ENCODE measurements around the gene MOGAT2.

The MOGAT2 gene

DNA sequence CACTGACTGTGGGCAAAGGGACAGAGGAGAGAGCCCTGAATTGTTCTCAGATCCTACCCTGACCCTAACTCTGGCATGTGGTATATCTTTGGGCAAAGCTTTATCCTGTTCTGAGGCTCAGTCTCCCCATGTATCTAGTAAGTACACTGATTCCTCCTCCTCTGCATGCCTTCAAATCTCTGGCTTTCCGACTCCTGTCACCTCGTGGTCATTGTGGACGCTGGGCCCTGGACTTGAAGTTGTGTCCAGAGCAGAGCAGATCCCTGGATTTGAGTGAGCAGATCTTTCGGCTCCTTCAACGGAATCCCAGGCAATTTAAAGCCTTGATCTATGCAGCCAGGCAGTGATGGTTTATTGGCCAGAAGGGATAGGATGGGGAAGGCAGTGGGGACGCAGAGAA lies 3.0 kb downstream of the MOGAT2 start:
- Histone ChIP-seq H3K9me3 (ENCODE audit: control insufficient read depth in 2 of 2, low read length in 2 of 2) (no peaks in the 10 kb centered on the region), H3K4me3 (ENCODE audit: low read length in 2 of 2) (no peak overlapping the region), H3K27me3 (ENCODE audit: control insufficient read depth in 1 of 2, insufficient read depth in 2 of 2, low read length in 2 of 2) (no peaks in the 10 kb centered on the region), H3K36me3 (ENCODE audit: control insufficient read depth in 2 of 2, insufficient read depth in 2 of 2, low read length in 2 of 2) (no peaks in the 10 kb centered on the region), H3K4me1 (ENCODE audit: control insufficient read depth, insufficient read depth, low read length) (no peaks in the 10 kb centered on the region), H3K9ac (ENCODE audit: low read length in 2 of 2) (no peak overlapping the region), H3K27ac (ENCODE audit: low read length) (no peak overlapping the region)

DNA sequence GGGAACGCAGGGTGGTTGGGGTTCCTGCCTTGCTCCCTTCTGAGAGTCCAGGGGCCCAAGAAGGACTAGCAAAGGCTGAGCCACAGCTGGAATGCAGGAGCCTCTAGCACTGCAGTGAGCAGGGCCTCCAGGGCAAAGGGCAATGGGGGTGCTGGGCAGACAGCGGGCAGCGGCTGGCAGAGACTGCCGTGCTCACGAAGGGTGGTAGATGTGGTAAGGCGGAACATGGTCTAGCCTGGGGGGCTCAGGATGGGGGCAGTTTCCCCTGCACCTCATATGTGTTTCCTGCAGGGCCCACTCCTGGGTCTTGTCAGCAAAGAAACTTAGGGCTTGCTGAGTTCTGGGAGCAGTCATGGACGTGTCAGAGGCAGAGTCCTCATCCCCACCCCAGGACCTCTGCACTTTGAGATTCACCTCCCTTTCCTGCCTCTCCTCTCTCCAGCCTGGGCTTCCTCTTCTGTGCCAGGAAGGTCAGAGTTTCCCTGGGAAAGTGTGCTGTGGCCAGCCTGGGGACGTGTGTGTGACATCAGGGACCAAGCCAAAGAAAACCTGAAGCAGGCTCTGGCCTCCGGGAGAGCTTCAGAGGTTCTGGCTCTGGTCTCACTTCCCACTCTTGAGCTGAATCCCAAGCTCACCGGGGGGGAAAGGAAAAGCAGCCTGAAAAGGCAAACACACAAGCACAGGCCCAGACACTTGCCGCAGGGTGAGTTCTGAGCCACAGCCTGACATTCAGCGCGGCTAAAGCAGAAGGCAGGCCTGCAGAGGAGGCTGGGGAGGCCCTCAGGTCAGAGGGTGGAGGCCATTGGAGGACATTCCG lies 4.4 kb downstream of the MOGAT2 start:
- H3K27me3 ChIP-seq (ENCODE audit: control insufficient read depth in 1 of 2, insufficient read depth in 2 of 2, low read length in 2 of 2), result no peaks in the 10 kb centered on the region

DNA sequence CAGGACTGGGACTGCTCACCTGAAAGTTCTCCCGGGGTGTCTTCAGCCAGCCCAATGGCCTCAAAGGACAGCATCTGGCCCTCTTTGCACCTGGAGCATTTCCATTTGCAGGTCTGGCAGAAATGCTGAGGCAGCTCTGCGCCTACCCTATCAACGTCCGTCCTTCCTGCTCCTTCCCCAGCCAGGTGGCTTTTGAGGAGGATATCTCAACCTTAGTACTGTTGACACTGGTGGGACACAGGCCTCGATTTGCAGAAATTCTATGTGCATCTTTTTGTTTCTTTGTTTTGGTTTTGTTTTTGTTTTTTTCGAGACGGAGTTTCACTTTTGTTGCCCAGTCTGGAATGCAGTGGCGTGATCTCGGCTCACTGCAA lies 5.0 kb downstream of the MOGAT2 start:
- H3K9ac ChIP-seq (ENCODE audit: low read length in 2 of 2), result no peak overlapping the region
- no peaks in the 10 kb centered on the region for H3K36me3 ChIP-seq (ENCODE audit: control insufficient read depth in 2 of 2, insufficient read depth in 2 of 2, low read length in 2 of 2)
- H3K4me1 ChIP-seq (ENCODE audit: control insufficient read depth, insufficient read depth, low read length), result no peaks in the 10 kb centered on the region
- H3K9me3 ChIP-seq (ENCODE audit: control insufficient read depth in 2 of 2, low read length in 2 of 2), result no peaks in the 10 kb centered on the region
- H3K27ac ChIP-seq (ENCODE audit: low read length), result no peak overlapping the region
- no peaks in the 10 kb centered on the region for H3K27me3 ChIP-seq (ENCODE audit: control insufficient read depth in 1 of 2, insufficient read depth in 2 of 2, low read length in 2 of 2)
- no peak overlapping the region for H3K4me3 ChIP-seq (ENCODE audit: low read length in 2 of 2)

More for the DNA sequence above, 4.4 kb downstream of the MOGAT2 start:
- no peak overlapping the region for H3K27ac ChIP-seq (ENCODE audit: low read length)
- H3K9ac ChIP-seq (ENCODE audit: low read length in 2 of 2), result no peak overlapping the region
- no peak overlapping the region for H3K4me3 ChIP-seq (ENCODE audit: low read length in 2 of 2)
- H3K36me3 ChIP-seq (ENCODE audit: control insufficient read depth in 2 of 2, insufficient read depth in 2 of 2, low read length in 2 of 2), result no peaks in the 10 kb centered on the region
- H3K4me1 ChIP-seq (ENCODE audit: control insufficient read depth, insufficient read depth, low read length), result no peaks in the 10 kb centered on the region
- H3K9me3 ChIP-seq (ENCODE audit: control insufficient read depth in 2 of 2, low read length in 2 of 2), result no peaks in the 10 kb centered on the region

DNA sequence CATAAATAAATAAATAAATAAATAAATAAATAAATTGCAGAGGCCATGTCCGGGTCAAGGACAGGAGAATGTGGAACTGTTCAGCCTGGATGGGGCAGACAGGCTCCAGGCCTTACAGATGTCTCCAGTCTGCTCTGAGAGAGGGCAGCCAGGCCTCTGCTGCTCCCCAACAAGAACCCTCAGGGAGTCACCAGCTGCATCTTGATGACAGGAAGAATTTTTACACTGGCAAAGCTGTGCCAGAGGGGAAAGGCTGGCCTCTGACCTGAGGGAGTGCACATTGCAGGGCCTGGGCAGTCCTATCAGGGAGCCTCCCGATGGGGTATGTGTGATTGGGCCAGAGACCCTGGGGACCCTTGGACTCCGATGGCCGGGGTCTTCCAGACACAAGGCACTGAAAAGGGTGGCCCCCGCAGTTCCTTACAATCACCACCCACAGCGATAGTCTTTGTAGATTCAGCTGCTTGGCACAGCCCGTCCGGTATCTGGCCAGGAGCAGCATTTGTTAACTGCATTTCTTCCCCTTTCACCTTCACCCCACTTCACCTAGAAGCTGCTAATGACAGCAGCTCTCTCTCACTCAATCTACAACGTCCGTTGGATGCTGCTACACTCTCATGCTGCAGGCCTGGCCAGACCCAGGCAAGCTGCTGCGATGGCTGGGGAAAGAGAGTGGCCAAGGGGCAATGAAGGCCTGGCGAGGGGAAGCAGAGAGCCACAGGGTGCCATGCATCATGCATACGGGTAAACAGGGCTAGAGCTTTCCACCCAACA lies 8.1 kb downstream of the MOGAT2 start:
- Histone ChIP-seq H3K4me3 (ENCODE audit: low read length in 2 of 2) (no peak overlapping the region), H3K27me3 (ENCODE audit: control insufficient read depth in 1 of 2, insufficient read depth in 2 of 2, low read length in 2 of 2) (no peaks in the 10 kb centered on the region), H3K9me3 (ENCODE audit: control insufficient read depth in 2 of 2, low read length in 2 of 2) (no peaks in the 10 kb centered on the region), H3K4me1 (ENCODE audit: control insufficient read depth, insufficient read depth, low read length) (no peaks in the 10 kb centered on the region), H3K9ac (ENCODE audit: low read length in 2 of 2) (no peak overlapping the region), H3K36me3 (ENCODE audit: control insufficient read depth in 2 of 2, insufficient read depth in 2 of 2, low read length in 2 of 2) (no peaks in the 10 kb centered on the region), H3K27ac (ENCODE audit: low read length) (no peak overlapping the region)

DNA sequence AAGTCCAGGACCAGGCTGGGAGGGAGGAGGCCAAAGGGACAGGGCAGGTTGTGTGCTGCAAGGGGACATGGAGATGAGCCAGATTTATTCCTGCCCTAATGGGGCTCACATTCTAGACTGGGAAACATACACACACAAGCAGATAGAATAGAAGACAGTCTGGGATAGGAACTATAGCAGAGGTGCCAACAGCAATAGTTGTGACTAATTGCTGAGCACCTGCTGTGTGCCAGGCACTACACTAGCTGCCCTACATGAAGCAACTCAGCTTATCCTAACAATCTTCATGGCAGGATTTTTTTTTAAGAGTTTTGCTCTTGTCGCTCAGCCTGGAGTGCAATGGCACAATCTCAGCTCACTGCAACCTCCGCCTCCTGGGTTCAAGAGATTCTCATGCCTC lies 11.4 kb downstream of the MOGAT2 start:
- no peak overlapping the region for H3K9ac ChIP-seq (ENCODE audit: low read length in 2 of 2)
- no peak overlapping the region for H3K4me3 ChIP-seq (ENCODE audit: low read length in 2 of 2)
- H3K9me3 ChIP-seq (ENCODE audit: control insufficient read depth in 2 of 2, low read length in 2 of 2), result no peaks in the 10 kb centered on the region
- H3K36me3 ChIP-seq (ENCODE audit: control insufficient read depth in 2 of 2, insufficient read depth in 2 of 2, low read length in 2 of 2), result no peaks in the 10 kb centered on the region
- H3K27ac ChIP-seq (ENCODE audit: low read length), result no peak overlapping the region
- H3K27me3 ChIP-seq (ENCODE audit: control insufficient read depth in 1 of 2, insufficient read depth in 2 of 2, low read length in 2 of 2), result no peaks in the 10 kb centered on the region
- H3K4me1 ChIP-seq (ENCODE audit: control insufficient read depth, insufficient read depth, low read length), result peaks cover 8% of the 10 kb centered on the region

DNA sequence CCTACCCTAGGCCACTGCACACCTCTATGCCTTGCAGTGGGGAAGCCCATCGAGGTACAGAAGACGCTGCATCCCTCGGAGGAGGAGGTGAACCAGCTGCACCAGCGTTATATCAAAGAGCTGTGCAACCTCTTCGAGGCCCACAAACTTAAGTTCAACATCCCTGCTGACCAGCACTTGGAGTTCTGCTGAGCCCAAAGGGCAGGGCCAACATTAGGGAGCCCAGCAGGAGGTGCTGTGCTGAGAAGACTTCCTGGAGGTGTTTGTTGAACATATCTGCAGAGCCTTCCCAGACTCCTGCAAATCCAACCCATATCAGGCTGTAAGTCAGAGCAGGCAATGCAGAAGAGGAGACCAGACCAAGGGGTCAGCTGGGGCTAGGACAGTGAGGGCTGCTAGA lies 13.5 kb downstream of the MOGAT2 start:
- H3K4me1 ChIP-seq (ENCODE audit: control insufficient read depth, insufficient read depth, low read length), result peaks cover 10% of the 10 kb centered on the region
- no peak overlapping the region for H3K4me3 ChIP-seq (ENCODE audit: low read length in 2 of 2)
- H3K9me3 ChIP-seq (ENCODE audit: control insufficient read depth in 2 of 2, low read length in 2 of 2), result no peaks in the 10 kb centered on the region
- H3K9ac ChIP-seq (ENCODE audit: low read length in 2 of 2), result no peak overlapping the region
- H3K27me3 ChIP-seq (ENCODE audit: control insufficient read depth in 1 of 2, insufficient read depth in 2 of 2, low read length in 2 of 2), result no peaks in the 10 kb centered on the region
- H3K27ac ChIP-seq (ENCODE audit: low read length), result no peak overlapping the region
- no peaks in the 10 kb centered on the region for H3K36me3 ChIP-seq (ENCODE audit: control insufficient read depth in 2 of 2, insufficient read depth in 2 of 2, low read length in 2 of 2)

DNA sequence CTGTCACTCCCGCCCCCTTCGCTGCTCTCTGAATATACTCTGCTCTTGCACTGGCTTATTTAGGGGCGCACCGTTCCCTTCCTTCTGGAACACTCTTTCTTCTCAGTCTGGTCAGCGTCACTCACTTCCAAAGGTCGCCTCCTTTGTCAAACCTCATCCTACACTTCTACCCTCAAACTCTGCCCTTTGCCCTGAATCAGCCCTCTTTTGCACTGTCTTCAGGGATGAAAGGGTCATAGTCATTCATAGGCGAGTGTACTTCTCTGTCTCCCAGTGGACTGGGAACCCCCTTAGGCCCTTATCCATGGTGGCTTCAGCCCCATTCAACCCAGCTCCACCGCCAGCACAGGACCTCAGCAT lies 15.4 kb downstream of the MOGAT2 start:
- Histone ChIP-seq H3K4me1 (ENCODE audit: control insufficient read depth, insufficient read depth, low read length) (peaks cover 10% of the 10 kb centered on the region), H3K27me3 (ENCODE audit: control insufficient read depth in 1 of 2, insufficient read depth in 2 of 2, low read length in 2 of 2) (no peaks in the 10 kb centered on the region), H3K4me3 (ENCODE audit: low read length in 2 of 2) (no peak overlapping the region), H3K9me3 (ENCODE audit: control insufficient read depth in 2 of 2, low read length in 2 of 2) (no peaks in the 10 kb centered on the region), H3K9ac (ENCODE audit: low read length in 2 of 2) (no peak overlapping the region), H3K36me3 (ENCODE audit: control insufficient read depth in 2 of 2, insufficient read depth in 2 of 2, low read length in 2 of 2) (no peaks in the 10 kb centered on the region), H3K27ac (ENCODE audit: low read length) (no peak overlapping the region)

DNA sequence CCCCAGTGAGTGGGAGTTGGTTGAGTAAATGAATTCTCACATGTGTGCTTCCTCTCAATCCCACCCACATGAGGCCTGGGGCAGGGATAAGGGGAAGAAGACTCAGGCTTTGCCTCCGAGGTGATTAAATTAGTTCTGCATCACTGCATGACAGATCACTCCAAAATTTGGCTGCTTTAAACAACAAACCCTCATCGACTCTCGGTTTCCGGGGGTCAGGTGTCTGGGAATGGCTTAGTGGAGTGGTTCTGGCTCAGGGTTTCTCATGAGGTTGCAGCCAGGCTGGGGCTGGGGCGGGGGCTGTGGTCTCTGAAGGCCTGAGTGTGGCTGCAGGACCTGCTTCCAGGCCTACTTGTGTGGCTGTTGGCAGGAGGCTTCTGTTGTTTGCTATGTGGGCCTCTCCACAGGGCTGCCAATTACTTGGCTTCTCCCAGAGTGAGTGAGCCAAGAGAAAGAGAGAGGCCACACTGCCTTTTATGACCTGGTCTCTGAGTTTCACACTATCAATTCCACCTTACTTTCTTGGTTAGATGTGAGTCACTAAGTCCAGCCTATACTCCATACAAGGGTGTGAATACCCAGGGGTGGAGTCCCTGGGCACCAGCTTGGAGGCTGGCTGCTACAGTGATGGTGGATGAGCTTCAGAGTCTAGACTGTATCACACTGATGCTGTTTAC lies 15.9 kb downstream of the MOGAT2 start:
- H3K9ac ChIP-seq (ENCODE audit: low read length in 2 of 2), result no peak overlapping the region
- no peak overlapping the region for H3K27ac ChIP-seq (ENCODE audit: low read length)
- H3K4me1 ChIP-seq (ENCODE audit: control insufficient read depth, insufficient read depth, low read length), result peaks cover 10% of the 10 kb centered on the region
- H3K36me3 ChIP-seq (ENCODE audit: control insufficient read depth in 2 of 2, insufficient read depth in 2 of 2, low read length in 2 of 2), result no peaks in the 10 kb centered on the region
- H3K4me3 ChIP-seq (ENCODE audit: low read length in 2 of 2), result no peak overlapping the region
- H3K9me3 ChIP-seq (ENCODE audit: control insufficient read depth in 2 of 2, low read length in 2 of 2), result no peaks in the 10 kb centered on the region
- H3K27me3 ChIP-seq (ENCODE audit: control insufficient read depth in 1 of 2, insufficient read depth in 2 of 2, low read length in 2 of 2), result no peaks in the 10 kb centered on the region

DNA sequence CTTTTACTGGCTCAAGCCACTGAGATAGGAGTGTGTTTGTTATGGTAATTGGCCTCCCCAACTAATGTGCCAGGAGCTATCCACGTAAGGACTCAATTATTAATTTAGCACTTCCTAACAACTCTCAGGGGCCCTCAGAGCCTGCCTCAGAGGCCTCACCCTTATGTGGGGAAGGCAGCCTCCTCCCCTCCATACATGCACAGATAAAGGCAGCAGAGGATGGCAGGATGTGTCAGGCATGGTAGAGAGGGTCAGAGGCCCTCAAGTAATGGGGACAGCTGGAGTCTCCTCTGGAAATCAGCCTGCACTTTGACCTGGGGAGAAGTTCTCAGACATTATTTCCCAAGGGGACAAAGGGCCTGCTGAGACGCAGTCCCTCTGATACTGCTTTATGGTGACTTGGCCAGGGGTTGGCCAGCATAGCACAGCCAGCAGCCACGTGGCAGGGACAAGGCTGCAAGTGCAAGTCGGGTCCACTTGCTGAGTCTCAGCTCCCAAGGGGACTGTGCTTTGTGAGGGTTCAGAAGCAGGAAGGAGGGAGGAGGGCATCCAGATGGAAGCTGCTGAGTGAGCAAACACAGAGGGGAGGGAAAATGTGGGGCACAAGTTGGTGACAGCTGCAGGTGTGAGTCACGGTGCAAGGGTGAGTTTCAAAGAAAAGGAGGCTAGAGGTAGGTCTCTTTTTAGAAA lies 17.0 kb downstream of the MOGAT2 start:
- Histone ChIP-seq H3K9me3 (ENCODE audit: control insufficient read depth in 2 of 2, low read length in 2 of 2) (no peaks in the 10 kb centered on the region), H3K27ac (ENCODE audit: low read length) (no peak overlapping the region), H3K9ac (ENCODE audit: low read length in 2 of 2) (no peak overlapping the region), H3K4me1 (ENCODE audit: control insufficient read depth, insufficient read depth, low read length) (peaks cover 10% of the 10 kb centered on the region), H3K4me3 (ENCODE audit: low read length in 2 of 2) (no peak overlapping the region), H3K27me3 (ENCODE audit: control insufficient read depth in 1 of 2, insufficient read depth in 2 of 2, low read length in 2 of 2) (no peaks in the 10 kb centered on the region), H3K36me3 (ENCODE audit: control insufficient read depth in 2 of 2, insufficient read depth in 2 of 2, low read length in 2 of 2) (no peaks in the 10 kb centered on the region)

DNA sequence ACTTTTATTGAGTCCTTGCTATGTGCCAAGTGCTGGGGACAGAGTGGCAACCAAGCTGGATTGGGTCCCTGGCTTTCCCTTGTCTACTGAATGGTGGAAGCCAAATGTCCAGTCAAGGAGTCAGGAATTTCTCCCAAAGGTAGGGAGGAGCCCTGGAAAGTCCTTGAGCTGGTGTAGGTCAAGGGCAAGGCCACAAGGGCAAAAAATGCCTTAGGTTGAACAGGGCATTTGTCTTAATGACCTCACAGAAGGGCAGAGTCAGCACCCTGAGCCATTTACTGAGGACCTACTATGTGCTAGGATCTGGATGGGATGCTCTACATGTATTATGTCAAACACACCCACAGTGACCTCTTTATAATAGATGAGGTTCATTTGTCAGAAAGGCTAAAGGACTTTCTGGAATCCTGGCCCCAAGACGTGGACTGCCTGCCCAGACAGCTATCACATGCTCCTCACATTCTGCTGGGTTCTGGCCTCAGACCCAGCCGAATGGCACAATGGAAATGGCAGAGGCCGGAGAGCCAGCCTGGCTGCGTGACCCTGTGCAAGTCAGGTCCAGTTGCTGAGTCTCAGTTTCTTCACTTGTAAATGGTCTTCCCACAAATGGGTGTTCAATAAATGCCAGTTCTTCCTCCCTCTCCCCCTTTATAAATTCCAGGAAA lies 17.7 kb downstream of the MOGAT2 start:
- Histone ChIP-seq H3K4me3 (ENCODE audit: low read length in 2 of 2) (no peak overlapping the region), H3K9ac (ENCODE audit: low read length in 2 of 2) (no peak overlapping the region), H3K27me3 (ENCODE audit: control insufficient read depth in 1 of 2, insufficient read depth in 2 of 2, low read length in 2 of 2) (no peaks in the 10 kb centered on the region), H3K9me3 (ENCODE audit: control insufficient read depth in 2 of 2, low read length in 2 of 2) (no peaks in the 10 kb centered on the region), H3K36me3 (ENCODE audit: control insufficient read depth in 2 of 2, insufficient read depth in 2 of 2, low read length in 2 of 2) (no peaks in the 10 kb centered on the region), H3K4me1 (ENCODE audit: control insufficient read depth, insufficient read depth, low read length) (peaks cover 10% of the 10 kb centered on the region), H3K27ac (ENCODE audit: low read length) (no peak overlapping the region)
